ENCODE results near the gene HCLS1.

GRCh38 chr3:121627211-121627610, 33.5 kb downstream of the HCLS1 start:
- TF ChIP-seq TAF1 (IDR thresholded peaks at IDR 0.05; ENCODE audit: borderline replicate concordance, insufficient read depth, low read length), result no peak
- TF ChIP-seq POLR2AphosphoS5 (IDR thresholded peaks at IDR 0.05; ENCODE audit: low read depth, low read length), result no peak
